Ovary (tissue), 9 donors: ENCODE data around the gene SDK1. TPM values are rescaled to one million over a fixed set of nuclear protein-coding genes. Genes with fewer than 3 reads are reported as not detected.

Experiments used
- DNase-seq, 5 donors: peaks; one replicate each; pipeline ENCODE4 v3.0.0-alpha.2; 2019 to 2020
- H3K27ac ChIP-seq, 2 donors: fragments of 200-600 bp; one replicate each; pipeline versions ENCODE4 v1.5.1 to v1.8.0; 2019 to 2022
- H3K27me3 ChIP-seq: fragments of 200-600 bp; one replicate; pipeline ENCODE4 v1.8.0; 2022
- H3K36me3 ChIP-seq: fragments of 200-600 bp; sonication (generic); one replicate; pipeline ENCODE4 v1.5.1; 2019
- H3K4me1 ChIP-seq: one replicate; pipeline ENCODE4 v1.8.1; 2013; ENCODE audit warnings: mild to moderate bottlenecking, moderate library complexity; ENCODE audit not compliant: insufficient read depth
- H3K4me3 ChIP-seq: fragments of 200-600 bp; sonication (generic); one replicate; pipeline ENCODE4 v1.5.1; 2017
- H3K9me3 ChIP-seq, 2 donors: fragments of 200-600 bp in 1 of 2; sonication (generic) in 1 of 2; one replicate each; pipeline versions ENCODE4 v1.5.1 to v1.8.1; 2013 to 2019; ENCODE audit warnings: mild to moderate bottlenecking in 1 of 2, moderate library complexity in 1 of 2
- EP300 ChIP-seq: sonication (generic); formaldehyde crosslinking; IDR thresholded peaks from one replicate; pipeline ENCODE4 v1.6.1; 2017; ENCODE audit warnings: antibody characterized with exemption
- POLR2A ChIP-seq: fragments of 450-650 bp; IDR thresholded peaks from one replicate; pipeline ENCODE4 v1.6.1; 2017; ENCODE audit warnings: antibody characterized with exemption, mild to moderate bottlenecking, moderate library complexity
- WGBS, 3 donors: extraction: QIAGEN DNeasy Blood & Tissue Kit in 1 of 3; methylation state at CpG; one replicate each; pipeline versions ENCODE4 v1.1.5 to v1.1.7; 2013 to 2017; 5-methylcytosine and 5-hydroxymethylcytosine counted together
- intact Hi-C, 4 donors: fragments of 100-400 bp; cut with DNase I; formaldehyde crosslinking; loops; one replicate each; pipeline versions ENCODE4 v1.11.0 to v1.15.1; 2022 to 2023
- polyA plus RNA-seq, 2 donors: library from polyadenylated mRNA; stranded (reverse); fragments of 200-250 nt in 1 of 2; fragments of 350-450 nt in 1 of 2; fragmentation: Illumina TruSeq in 1 of 2; extraction: RNeasy Lipid Tissue Mini Kit (QIAGEN cat#74804) in 1 of 2; gene quantifications; one replicate each; pipeline ENCODE4 v1.2.3, GENCODE V29; 2013 to 2014
- total RNA-seq, 7 donors: library from RNA; depleted of rRNA in 2 of 7; stranded (reverse); fragments of >200 nt in 2 of 7; fragmentation: NEBNext Ultra II Directional in 3 of 7; extraction: Animal tissue kit (Norgen Biotek cat#: 25700) in 3 of 7; gene quantifications; one replicate each; pipeline versions ENCODE4 v1.1.0 to v1.2.4, GENCODE V29; 2016 to 2023
- TF ChIP-seq, protein P1 (sequence below), 3 donors: fragments of 450-650 bp in 2 of 3; fragments of 200-600 bp in 1 of 3; IDR thresholded peaks; one replicate each; pipeline versions ENCODE4 v1.5.1 to v1.8.0; 2016 to 2022; ENCODE audit warnings: antibody characterized with exemption in 3 of 3, mild to moderate bottlenecking in 1 of 3
- donor health status: DM: no; HTN: no; CAD: no; lungs with moderate emphysema.
- donor health status: DM: no; HTN: no; CAD: no.
- donor health status: Bipolar disorder and iron deficiency.
- donor health status: DM: yes; HTN: yes; CAD: no.
- donor health status: DM: no; HTN: no; CAD: no.
- donor health status: DM: yes; HTN: yes; CAD: no.

Gene SDK1
- total and polyA plus RNA-seq, 9 donors = 1.2 to 13.3 (median 4.4) TPM

DNA sequence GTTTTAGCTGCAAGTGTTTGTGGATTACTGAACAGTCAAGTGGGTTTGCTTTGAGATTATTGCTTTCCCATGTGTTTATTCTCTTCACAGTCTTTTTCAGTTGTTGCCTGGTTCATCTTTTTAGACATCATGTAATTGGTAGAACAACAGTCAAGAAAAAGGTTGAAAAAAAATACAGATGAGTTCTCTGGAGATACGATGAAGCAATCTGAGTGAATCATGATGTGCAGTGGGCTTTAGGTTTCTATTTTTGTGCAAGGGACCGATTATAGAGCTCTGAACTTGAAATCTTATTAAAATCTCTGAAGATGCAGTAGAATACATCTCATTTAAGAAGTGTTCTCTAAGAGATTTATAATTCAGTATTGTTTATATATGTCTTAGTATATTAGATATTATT is 145.7 kb downstream of the SDK1 start:
- TF ChIP-seq, protein P1, sequence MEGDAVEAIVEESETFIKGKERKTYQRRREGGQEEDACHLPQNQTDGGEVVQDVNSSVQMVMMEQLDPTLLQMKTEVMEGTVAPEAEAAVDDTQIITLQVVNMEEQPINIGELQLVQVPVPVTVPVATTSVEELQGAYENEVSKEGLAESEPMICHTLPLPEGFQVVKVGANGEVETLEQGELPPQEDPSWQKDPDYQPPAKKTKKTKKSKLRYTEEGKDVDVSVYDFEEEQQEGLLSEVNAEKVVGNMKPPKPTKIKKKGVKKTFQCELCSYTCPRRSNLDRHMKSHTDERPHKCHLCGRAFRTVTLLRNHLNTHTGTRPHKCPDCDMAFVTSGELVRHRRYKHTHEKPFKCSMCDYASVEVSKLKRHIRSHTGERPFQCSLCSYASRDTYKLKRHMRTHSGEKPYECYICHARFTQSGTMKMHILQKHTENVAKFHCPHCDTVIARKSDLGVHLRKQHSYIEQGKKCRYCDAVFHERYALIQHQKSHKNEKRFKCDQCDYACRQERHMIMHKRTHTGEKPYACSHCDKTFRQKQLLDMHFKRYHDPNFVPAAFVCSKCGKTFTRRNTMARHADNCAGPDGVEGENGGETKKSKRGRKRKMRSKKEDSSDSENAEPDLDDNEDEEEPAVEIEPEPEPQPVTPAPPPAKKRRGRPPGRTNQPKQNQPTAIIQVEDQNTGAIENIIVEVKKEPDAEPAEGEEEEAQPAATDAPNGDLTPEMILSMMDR (IDR thresholded peaks at IDR 0.05) = no peak
- TF ChIP-seq POLR2A = no peak
- TF ChIP-seq EP300 = no peak
- Histone ChIP-seq H3K4me3 (no peak overlapping the region), H3K4me1 (no peaks in the 10 kb centered on the region), H3K27me3 (no peaks in the 10 kb centered on the region), H3K36me3 (no peaks in the 10 kb centered on the region), H3K9me3 (no peaks in the 10 kb centered on the region), H3K27ac (no peak overlapping the region)
- 87% methylated on average over 2 of the region's 2 CpGs for WGBS, 3 donors
- DNase-seq = no peak
- intact Hi-C loops = no loop called here

DNA sequence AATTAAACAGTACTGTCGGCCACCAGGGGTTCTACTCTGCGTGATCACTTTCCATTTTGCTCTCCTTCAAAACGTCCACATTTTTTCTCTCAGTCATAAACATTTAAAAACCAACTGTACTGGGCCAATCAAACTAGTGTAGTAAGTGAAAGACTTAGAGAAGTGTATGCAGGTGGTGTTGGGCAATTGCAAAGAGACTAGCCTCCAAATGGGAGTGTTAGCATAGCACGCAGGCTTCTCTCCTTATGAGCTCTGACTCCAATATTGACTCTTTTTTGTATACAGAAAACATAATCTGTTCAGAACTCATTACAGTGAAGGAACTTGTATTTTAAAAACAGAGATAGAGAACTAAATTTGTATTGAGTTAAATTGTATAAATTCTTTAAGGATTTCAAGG is 150.6 kb downstream of the SDK1 start:
- Histone ChIP-seq H3K36me3 (no peaks in the 10 kb centered on the region), H3K9me3 (no peaks in the 10 kb centered on the region), H3K27ac (no peak overlapping the region), H3K4me3 (no peak overlapping the region), H3K27me3 (no peaks in the 10 kb centered on the region), H3K4me1 (no peaks in the 10 kb centered on the region)
- DNase-seq = no peak
- no peak for TF ChIP-seq EP300
- TF ChIP-seq, protein P1 (IDR thresholded peaks at IDR 0.05) = no peak
- no peak for TF ChIP-seq POLR2A
- intact Hi-C loops = no loop called here
- WGBS, 3 donors = 71 to 81% (median 79%) methylated on average over 4 of the region's 4 CpGs

DNA sequence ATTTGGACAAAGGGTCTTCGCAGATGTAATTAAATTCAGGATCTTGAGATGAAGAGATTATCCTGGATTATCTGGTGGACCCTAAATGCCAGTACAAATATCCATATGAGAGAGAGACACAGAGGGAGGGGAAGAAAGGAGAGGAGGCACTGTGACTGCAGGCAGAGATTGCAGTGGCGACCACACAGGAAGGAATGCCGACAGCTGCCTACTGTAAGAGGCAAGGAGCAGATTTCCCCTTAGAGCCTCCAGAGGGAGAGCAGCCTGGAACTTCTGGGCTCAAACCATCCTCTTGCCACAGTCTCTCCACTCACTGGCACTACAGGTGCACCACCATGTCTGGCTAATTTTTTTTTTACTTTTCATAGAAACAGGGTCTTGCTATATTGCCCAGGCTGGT is 152.3 kb downstream of the SDK1 start:
- no peaks in the 10 kb centered on the region for H3K36me3 ChIP-seq
- TF ChIP-seq, protein P1 (IDR thresholded peaks at IDR 0.05) = no peak
- TF ChIP-seq POLR2A (no peak), EP300 (no peak)
- 75 to 93% (median 88%) methylated on average over 3 of the region's 3 CpGs for WGBS, 3 donors
- no peak overlapping the region for H3K4me3 ChIP-seq
- intact Hi-C loops = no loop called here
- H3K4me1 ChIP-seq = no peaks in the 10 kb centered on the region
- H3K27me3 ChIP-seq = no peaks in the 10 kb centered on the region
- no peak for DNase-seq
- H3K27ac ChIP-seq = no peak overlapping the region
- H3K9me3 ChIP-seq = no peaks in the 10 kb centered on the region

DNA sequence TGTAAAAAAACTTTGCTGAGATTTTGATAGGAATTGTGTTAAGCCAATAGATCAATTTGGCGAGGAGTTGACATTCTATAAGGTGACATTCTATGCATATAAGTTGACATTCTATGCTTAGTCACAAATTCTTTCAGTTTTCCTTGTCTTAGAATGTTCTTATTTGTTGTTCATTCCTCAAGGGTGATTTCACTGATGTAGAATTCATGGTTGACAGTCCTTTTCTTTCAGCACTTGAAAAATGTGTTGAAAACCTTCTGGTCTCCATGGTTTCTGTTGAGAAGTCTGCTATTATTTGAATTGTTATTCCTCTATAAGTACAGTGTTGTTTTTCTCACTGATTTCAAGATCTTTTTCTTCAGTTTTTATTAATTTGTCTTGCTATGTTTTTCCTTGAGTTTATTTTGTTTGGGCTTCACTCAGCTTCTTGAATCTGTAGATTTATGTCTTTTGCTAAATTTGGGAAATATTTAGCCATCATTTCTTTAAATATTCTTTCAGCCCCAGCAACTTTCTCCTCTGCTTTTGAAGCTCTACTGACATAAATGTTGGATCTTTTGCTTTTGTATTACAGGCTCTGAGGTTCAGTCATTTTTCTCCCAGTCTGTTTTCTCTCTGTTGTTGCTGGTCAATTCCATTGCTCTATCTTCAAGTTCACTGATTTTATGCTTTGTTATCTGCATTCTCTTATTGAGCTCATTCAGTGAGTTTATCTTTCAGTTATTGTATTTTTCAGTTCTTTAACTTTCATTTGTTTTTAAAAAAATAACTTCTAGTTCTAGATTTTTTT is 154.9 kb downstream of the SDK1 start:
- no peak overlapping the region for H3K4me3 ChIP-seq
- H3K9me3 ChIP-seq = no peaks in the 10 kb centered on the region
- 87 to 91% (median 89%) methylated on average over 1 of the region's 1 CpG for WGBS, 3 donors
- TF ChIP-seq, protein P1 (IDR thresholded peaks at IDR 0.05) = no peak
- TF ChIP-seq POLR2A (no peak), EP300 (no peak)
- no peaks in the 10 kb centered on the region for H3K4me1 ChIP-seq
- DNase-seq = no peak
- intact Hi-C loops = no loop called here
- no peaks in the 10 kb centered on the region for H3K27me3 ChIP-seq
- H3K27ac ChIP-seq = no peak overlapping the region
- no peaks in the 10 kb centered on the region for H3K36me3 ChIP-seq
